Erythroblast (primary cell): ENCODE data around the gene SAV1.

ENCODE experiments used
- GATA1 ChIP-seq: IDR thresholded peaks from 2 replicates; pipeline ENCODE4 v1.6.1; 2011; ENCODE audit warnings: low read depth, mild to moderate bottlenecking, control low read depth, low read length, moderate library complexity
- POLR2A ChIP-seq: IDR thresholded peaks from 2 replicates; pipeline ENCODE4 v1.6.1; 2011; ENCODE audit warnings: mild to moderate bottlenecking, low read length

- TF ChIP-seq POLR2A, result no peak
- TF ChIP-seq GATA1, result no peak
Observed at GRCh38 chr14:50605766-50606165, 62.3 kb downstream of the SAV1 start.
